ENCODE data around the gene ZDHHC3.

DNA sequence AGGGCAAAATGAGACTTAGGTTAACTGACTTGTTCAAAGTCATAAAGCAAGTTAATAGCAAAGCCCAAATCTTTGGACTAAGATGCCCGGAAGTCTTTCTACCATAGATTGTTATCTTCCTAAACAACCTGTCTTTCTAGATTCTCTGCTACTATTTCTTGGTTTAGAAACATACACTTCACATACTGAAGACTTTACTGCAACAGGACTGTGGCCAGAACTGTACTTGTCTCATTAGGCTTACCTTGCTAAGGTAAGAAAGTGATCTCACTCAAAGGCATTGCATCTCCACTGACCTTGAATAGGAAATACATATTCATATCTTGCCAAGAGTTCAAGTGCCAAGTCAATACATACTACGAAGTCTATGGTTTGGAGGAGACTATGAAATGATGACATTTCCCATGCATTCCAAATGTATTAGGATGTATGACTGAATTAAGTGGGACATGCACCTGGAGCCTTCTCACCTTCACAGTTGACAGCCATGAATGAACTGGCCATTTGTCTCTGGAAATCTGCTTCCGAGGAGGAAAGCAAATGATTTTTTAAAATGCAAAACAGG is 5.0 kb downstream of the ZDHHC3 start:
- TF ChIP-seq POLR2AphosphoS5 (IDR thresholded peaks at IDR 0.05; ENCODE audit: low read depth, low read length) (no peak), TAF1 (IDR thresholded peaks at IDR 0.05; ENCODE audit: borderline replicate concordance, insufficient read depth, low read length) (no peak)
- TF ChIP-seq, protein P1, sequence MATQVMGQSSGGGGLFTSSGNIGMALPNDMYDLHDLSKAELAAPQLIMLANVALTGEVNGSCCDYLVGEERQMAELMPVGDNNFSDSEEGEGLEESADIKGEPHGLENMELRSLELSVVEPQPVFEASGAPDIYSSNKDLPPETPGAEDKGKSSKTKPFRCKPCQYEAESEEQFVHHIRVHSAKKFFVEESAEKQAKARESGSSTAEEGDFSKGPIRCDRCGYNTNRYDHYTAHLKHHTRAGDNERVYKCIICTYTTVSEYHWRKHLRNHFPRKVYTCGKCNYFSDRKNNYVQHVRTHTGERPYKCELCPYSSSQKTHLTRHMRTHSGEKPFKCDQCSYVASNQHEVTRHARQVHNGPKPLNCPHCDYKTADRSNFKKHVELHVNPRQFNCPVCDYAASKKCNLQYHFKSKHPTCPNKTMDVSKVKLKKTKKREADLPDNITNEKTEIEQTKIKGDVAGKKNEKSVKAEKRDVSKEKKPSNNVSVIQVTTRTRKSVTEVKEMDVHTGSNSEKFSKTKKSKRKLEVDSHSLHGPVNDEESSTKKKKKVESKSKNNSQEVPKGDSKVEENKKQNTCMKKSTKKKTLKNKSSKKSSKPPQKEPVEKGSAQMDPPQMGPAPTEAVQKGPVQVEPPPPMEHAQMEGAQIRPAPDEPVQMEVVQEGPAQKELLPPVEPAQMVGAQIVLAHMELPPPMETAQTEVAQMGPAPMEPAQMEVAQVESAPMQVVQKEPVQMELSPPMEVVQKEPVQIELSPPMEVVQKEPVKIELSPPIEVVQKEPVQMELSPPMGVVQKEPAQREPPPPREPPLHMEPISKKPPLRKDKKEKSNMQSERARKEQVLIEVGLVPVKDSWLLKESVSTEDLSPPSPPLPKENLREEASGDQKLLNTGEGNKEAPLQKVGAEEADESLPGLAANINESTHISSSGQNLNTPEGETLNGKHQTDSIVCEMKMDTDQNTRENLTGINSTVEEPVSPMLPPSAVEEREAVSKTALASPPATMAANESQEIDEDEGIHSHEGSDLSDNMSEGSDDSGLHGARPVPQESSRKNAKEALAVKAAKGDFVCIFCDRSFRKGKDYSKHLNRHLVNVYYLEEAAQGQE (IDR thresholded peaks at IDR 0.05; ENCODE audit: insufficient read depth in 1 of 2, low read depth in 2 of 2, low read length in 2 of 2), result no peak
